K562 (cell line): ENCODE data around the gene STX12. TPM values are rescaled to one million over a fixed set of nuclear protein-coding genes. Genes with fewer than 3 reads are reported as not detected.
A peak's percentile ranks its signal among the peaks of the same experiment; 100 is the strongest.

Experiments used
- CREB1 ChIP-seq, 2 experiments: sonication (generic) in 1 of 2; formaldehyde crosslinking in 1 of 2; IDR thresholded peaks; 2 replicates each; pipeline versions ENCODE4 v1.6.1 to v1.8.0; 2012 to 2022; ENCODE audit warnings: inconsistent platforms in 1 of 2, mild to moderate bottlenecking in 1 of 2, missing genetic modification reagents in 1 of 2, moderate library complexity in 1 of 2
- ERF ChIP-seq: fragments of 450-650 bp; formaldehyde crosslinking; IDR thresholded peaks from 2 replicates; pipeline ENCODE4 v1.4.0; 2020; ENCODE audit warnings: mild to moderate bottlenecking, mixed read lengths
- EWSR1 ChIP-seq: fragments of 450-650 bp; IDR thresholded peaks from 2 replicates; pipeline ENCODE4 v1.6.1; 2018; ENCODE audit warnings: borderline replicate concordance, mild to moderate bottlenecking, low read depth, moderate library complexity; ENCODE audit not compliant: partially characterized antibody
- FUS ChIP-seq: fragments of 200-400 bp; formaldehyde crosslinking; optimal IDR thresholded peaks from 2 replicates; pipeline ENCODE3; 2017; ENCODE audit warnings: low read depth, low read length
- KLF13 ChIP-seq: fragments of 450-650 bp; IDR thresholded peaks from 2 replicates; pipeline ENCODE4 v1.6.1; 2016; ENCODE audit warnings: missing genetic modification characterization, low read depth, mild to moderate bottlenecking, missing compliant biosample characterization, moderate library complexity, borderline replicate concordance
- MIER1 ChIP-seq: fragments of 450-650 bp; IDR thresholded peaks from 2 replicates; pipeline ENCODE4 v1.6.1; 2016; ENCODE audit warnings: antibody characterized with exemption, mild to moderate bottlenecking, low read depth
- MTA2 ChIP-seq: fragments of 450-650 bp; IDR thresholded peaks from 2 replicates; pipeline ENCODE4 v1.6.1; 2016; ENCODE audit warnings: low read depth
- TEAD4 ChIP-seq, 2 experiments: sonication (generic) in 1 of 2; formaldehyde crosslinking in 1 of 2; IDR thresholded peaks; 2 replicates each; pipeline versions ENCODE4 v1.6.1 to v1.8.0; 2012 to 2022; ENCODE audit warnings: borderline replicate concordance in 1 of 2, inconsistent platforms in 1 of 2, low read length in 1 of 2, mild to moderate bottlenecking in 1 of 2, missing genetic modification reagents in 1 of 2
- TRIM28 ChIP-seq: fragments of 450-650 bp; IDR thresholded peaks from 2 replicates; pipeline ENCODE4 v1.6.1; 2017
- ZNF282 ChIP-seq: sonication (generic); formaldehyde crosslinking; IDR thresholded peaks from 2 replicates; pipeline ENCODE4 v1.8.1; 2023; ENCODE audit warnings: missing genetic modification reagents
- ZNF57 ChIP-seq: fragments of 450-650 bp; formaldehyde crosslinking; IDR thresholded peaks from 2 replicates; pipeline ENCODE4 v1.4.0; 2020; ENCODE audit warnings: mild to moderate bottlenecking, moderate library complexity
- polyA plus RNA-seq, 8 experiments: library from polyadenylated mRNA; depleted of rRNA in 4 of 8; stranded (reverse) in 5 of 8; unstranded in 3 of 8; fragments of >200 nt; fragmentation: Nextera tagmentation in 2 of 8; fragmentation: Illumina TruSeq in 1 of 8; extraction: Ambion mirVana in 2 of 8; extraction: Trizol in 1 of 8; gene quantifications; 2 replicates each; pipeline versions ENCODE4 v1.2.1 to v1.2.3, GENCODE V29; 2011 to 2014; ENCODE audit warnings: inconsistent platforms in 1 of 8, missing spikeins in 1 of 8
- total RNA-seq, 7 experiments: library from RNA; depleted of rRNA in 6 of 7; stranded (reverse); fragments of >200 nt in 6 of 7; fragmentation: Illumina TruSeq in 2 of 7; extraction: Trizol in 2 of 7; gene quantifications; 2 replicates each; pipeline versions ENCODE4 v1.2.1 to v1.2.3, GENCODE V29; 2011 to 2021; ENCODE audit warnings: low replicate concordance in 1 of 7
- TF ChIP-seq, protein P1 (sequence below): IDR thresholded peaks from 3 replicates; pipeline ENCODE4 v1.6.1; 2011; ENCODE audit warnings: borderline replicate concordance, mild to moderate bottlenecking; ENCODE audit not compliant: insufficient read length, insufficient read depth
- TF ChIP-seq, protein P2 (sequence below): sonication (generic); formaldehyde crosslinking; IDR thresholded peaks from 2 replicates; pipeline ENCODE4 v1.8.1; 2023; ENCODE audit warnings: mild to moderate bottlenecking, missing genetic modification reagents
- TF ChIP-seq, protein P3 (sequence below): sonication (generic); formaldehyde crosslinking; IDR thresholded peaks from 2 replicates; pipeline ENCODE4 v1.4.0; 2020; ENCODE audit warnings: mild to moderate bottlenecking, missing genetic modification reagents
- TF ChIP-seq, protein P4 (sequence below): sonication (generic); formaldehyde crosslinking; IDR thresholded peaks from 2 replicates; pipeline ENCODE4 v1.8.1; 2023; ENCODE audit warnings: mild to moderate bottlenecking, missing genetic modification reagents, moderate library complexity
- TF ChIP-seq, protein P5 (sequence below): fragments of 250-450 bp; sonication (Bioruptor Pico); IDR thresholded peaks from 2 replicates; pipeline ENCODE4 v1.8.0; 2022; ENCODE audit warnings: moderate library complexity, mild to moderate bottlenecking, inconsistent platforms
- TF ChIP-seq, protein P6 (sequence below): fragments of 250-450 bp; sonication (Bioruptor Pico); IDR thresholded peaks from 2 replicates; pipeline ENCODE4 v1.9.0; 2021; ENCODE audit warnings: mild to moderate bottlenecking

Gene STX12
- total and polyA plus RNA-seq, 9 of the 15 experiments (the other 6 are each of a cell fraction or from before 2014, with no cell fraction given), result 16.9 to 31.3 (median 25.7) TPM

DNA sequence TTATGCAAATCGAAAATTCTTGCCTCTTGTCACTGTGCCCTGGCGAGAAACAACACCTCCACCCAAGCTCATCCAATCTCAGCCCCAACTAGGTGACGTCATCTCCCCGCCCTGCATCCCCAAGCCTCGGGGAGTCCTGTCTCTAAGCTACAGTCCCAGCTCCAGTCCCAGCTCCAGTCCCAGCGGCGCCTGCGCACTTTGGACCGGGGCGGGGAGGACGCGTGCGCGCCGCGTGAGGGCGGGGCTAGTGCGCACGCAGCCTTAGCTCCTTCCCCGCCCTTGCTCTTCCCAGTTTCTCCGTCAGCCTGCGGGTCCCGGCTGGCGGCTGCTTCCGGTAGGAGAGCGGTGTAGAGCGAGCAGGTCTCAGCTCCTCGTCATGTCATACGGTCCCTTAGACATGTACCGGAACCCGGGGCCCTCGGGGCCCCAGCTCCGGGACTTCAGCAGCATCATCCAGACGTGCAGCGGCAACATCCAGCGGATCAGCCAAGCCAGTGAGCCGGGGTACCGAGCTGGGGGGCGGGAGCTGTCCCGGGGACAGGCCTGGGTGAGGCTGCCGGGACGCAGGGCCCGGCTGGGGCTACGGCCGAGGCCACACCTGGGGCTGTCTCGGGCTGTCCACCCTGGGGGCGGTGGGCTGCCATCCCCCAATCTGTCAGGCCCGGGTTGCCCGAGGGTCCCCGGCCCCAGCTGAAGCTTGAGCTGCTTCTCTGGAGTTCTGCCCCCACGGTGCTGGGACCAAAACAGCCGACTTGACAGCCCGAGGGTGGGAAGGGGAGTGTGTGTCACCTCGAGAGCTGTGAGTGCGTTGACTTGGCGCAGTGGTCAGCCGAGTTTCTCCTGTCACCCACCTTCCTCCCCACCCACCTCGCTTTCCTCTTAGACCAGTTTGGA is at the start of gene STX12 (continued):
- TF ChIP-seq, protein P1, sequence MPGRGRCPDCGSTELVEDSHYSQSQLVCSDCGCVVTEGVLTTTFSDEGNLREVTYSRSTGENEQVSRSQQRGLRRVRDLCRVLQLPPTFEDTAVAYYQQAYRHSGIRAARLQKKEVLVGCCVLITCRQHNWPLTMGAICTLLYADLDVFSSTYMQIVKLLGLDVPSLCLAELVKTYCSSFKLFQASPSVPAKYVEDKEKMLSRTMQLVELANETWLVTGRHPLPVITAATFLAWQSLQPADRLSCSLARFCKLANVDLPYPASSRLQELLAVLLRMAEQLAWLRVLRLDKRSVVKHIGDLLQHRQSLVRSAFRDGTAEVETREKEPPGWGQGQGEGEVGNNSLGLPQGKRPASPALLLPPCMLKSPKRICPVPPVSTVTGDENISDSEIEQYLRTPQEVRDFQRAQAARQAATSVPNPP, result no peak
- TF ChIP-seq TRIM28 (no peak), TEAD4 (IDR thresholded peaks at IDR 0.05; ENCODE audit: low read length) (no peak), TEAD4 (CRISPR knock-in tag; IDR thresholded peaks at IDR 0.05; ENCODE audit: borderline replicate concordance) (0 out of 2 replicates have a peak, but pooled peaks have one; percentile 48), ZNF282 (CRISPR knock-in tag) (no peak), KLF13 (no peak), MIER1 (0 out of 2 replicates have a peak, but pooled peaks have one; percentile 18), EWSR1 (no peak), ERF (CRISPR knock-in tag) (no peak; the same call in 1 of the 2 replicates), MTA2 (no peak), CREB1 (IDR thresholded peaks at IDR 0.05) (peak; percentile 82), CREB1 (CRISPR knock-in tag; IDR thresholded peaks at IDR 0.05) (peak; percentile 86), FUS (no peak), ZNF57 (CRISPR knock-in tag) (no peak)
- TF ChIP-seq, protein P2, sequence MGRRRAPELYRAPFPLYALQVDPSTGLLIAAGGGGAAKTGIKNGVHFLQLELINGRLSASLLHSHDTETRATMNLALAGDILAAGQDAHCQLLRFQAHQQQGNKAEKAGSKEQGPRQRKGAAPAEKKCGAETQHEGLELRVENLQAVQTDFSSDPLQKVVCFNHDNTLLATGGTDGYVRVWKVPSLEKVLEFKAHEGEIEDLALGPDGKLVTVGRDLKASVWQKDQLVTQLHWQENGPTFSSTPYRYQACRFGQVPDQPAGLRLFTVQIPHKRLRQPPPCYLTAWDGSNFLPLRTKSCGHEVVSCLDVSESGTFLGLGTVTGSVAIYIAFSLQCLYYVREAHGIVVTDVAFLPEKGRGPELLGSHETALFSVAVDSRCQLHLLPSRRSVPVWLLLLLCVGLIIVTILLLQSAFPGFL (CRISPR knock-in tag), result peak; percentile 79; the same call in 1 of the 2 replicates
- TF ChIP-seq, protein P3, sequence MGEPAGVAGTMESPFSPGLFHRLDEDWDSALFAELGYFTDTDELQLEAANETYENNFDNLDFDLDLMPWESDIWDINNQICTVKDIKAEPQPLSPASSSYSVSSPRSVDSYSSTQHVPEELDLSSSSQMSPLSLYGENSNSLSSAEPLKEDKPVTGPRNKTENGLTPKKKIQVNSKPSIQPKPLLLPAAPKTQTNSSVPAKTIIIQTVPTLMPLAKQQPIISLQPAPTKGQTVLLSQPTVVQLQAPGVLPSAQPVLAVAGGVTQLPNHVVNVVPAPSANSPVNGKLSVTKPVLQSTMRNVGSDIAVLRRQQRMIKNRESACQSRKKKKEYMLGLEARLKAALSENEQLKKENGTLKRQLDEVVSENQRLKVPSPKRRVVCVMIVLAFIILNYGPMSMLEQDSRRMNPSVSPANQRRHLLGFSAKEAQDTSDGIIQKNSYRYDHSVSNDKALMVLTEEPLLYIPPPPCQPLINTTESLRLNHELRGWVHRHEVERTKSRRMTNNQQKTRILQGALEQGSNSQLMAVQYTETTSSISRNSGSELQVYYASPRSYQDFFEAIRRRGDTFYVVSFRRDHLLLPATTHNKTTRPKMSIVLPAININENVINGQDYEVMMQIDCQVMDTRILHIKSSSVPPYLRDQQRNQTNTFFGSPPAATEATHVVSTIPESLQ (CRISPR knock-in tag), result no peak
- TF ChIP-seq, protein P4, sequence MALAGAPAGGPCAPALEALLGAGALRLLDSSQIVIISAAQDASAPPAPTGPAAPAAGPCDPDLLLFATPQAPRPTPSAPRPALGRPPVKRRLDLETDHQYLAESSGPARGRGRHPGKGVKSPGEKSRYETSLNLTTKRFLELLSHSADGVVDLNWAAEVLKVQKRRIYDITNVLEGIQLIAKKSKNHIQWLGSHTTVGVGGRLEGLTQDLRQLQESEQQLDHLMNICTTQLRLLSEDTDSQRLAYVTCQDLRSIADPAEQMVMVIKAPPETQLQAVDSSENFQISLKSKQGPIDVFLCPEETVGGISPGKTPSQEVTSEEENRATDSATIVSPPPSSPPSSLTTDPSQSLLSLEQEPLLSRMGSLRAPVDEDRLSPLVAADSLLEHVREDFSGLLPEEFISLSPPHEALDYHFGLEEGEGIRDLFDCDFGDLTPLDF (CRISPR knock-in tag), result peak; percentile 54; the same call in 1 of the 2 replicates
- TF ChIP-seq, protein P5, sequence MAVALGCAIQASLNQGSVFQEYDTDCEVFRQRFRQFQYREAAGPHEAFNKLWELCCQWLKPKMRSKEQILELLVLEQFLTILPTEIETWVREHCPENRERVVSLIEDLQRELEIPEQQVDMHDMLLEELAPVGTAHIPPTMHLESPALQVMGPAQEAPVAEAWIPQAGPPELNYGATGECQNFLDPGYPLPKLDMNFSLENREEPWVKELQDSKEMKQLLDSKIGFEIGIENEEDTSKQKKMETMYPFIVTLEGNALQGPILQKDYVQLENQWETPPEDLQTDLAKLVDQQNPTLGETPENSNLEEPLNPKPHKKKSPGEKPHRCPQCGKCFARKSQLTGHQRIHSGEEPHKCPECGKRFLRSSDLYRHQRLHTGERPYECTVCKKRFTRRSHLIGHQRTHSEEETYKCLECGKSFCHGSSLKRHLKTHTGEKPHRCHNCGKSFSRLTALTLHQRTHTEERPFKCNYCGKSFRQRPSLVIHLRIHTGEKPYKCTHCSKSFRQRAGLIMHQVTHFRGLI, result 0 out of 2 replicates have a peak, but pooled peaks have one; percentile 23
- TF ChIP-seq, protein P6, sequence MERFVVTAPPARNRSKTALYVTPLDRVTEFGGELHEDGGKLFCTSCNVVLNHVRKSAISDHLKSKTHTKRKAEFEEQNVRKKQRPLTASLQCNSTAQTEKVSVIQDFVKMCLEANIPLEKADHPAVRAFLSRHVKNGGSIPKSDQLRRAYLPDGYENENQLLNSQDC (CRISPR knock-in tag), result no peak
